ENCODE results near the gene MESD.
A peak's percentile ranks its signal among the peaks of the same experiment; 100 is the strongest.

The MESD gene

GRCh38 chr15:80915472-80915871 lies 74.1 kb downstream of the MESD start:
- no peak for TF ChIP-seq CTCF (IDR thresholded peaks at IDR 0.05; ENCODE audit: low read depth, low read length, missing control alignments)

GRCh38 chr15:80913541-80913940 lies 76.1 kb downstream of the MESD start:
- no peak overlapping the region for H3K4me3 ChIP-seq (replicated peaks; ENCODE audit: low read depth, low read length)
- no peak for TF ChIP-seq CTCF (IDR thresholded peaks at IDR 0.05; ENCODE audit: low read depth, low read length, missing control alignments)

More at GRCh38 chr15:80915472-80915871, 74.1 kb downstream of the MESD start:
- H3K4me3 ChIP-seq (replicated peaks; ENCODE audit: low read depth, low read length): no peak overlapping the region
- no peak for DNase-seq (ENCODE audit: extremely low read depth, low read depth)

GRCh38 chr15:80912673-80913072 lies 76.9 kb downstream of the MESD start:
- no peak for DNase-seq (ENCODE audit: extremely low read depth, low read depth)

More at GRCh38 chr15:80913541-80913940, 76.1 kb downstream of the MESD start:
- DNase-seq (ENCODE audit: extremely low read depth, low read depth): no peak

GRCh38 chr15:80911821-80912220 lies 77.8 kb downstream of the MESD start:
- no peak overlapping the region for H3K4me3 ChIP-seq (replicated peaks; ENCODE audit: low read depth, low read length)
- no peak for DNase-seq (ENCODE audit: extremely low read depth, low read depth)
- TF ChIP-seq CTCF (IDR thresholded peaks at IDR 0.05; ENCODE audit: low read depth, low read length, missing control alignments): no peak

More at GRCh38 chr15:80912673-80913072, 76.9 kb downstream of the MESD start:
- TF ChIP-seq CTCF (IDR thresholded peaks at IDR 0.05; ENCODE audit: low read depth, low read length, missing control alignments): no peak
- H3K4me3 ChIP-seq (replicated peaks; ENCODE audit: low read depth, low read length): no peak overlapping the region

GRCh38 chr15:80906159-80906766 lies 83.4 kb downstream of the MESD start:
- no peak for TF ChIP-seq CTCF (IDR thresholded peaks at IDR 0.05; ENCODE audit: low read depth, low read length, missing control alignments)
- DNase-seq (ENCODE audit: extremely low read depth, low read depth): peak; percentile 9

GRCh38 chr15:80904998-80905397 lies 84.6 kb downstream of the MESD start:
- no peak overlapping the region for H3K4me3 ChIP-seq (replicated peaks; ENCODE audit: low read depth, low read length)
- TF ChIP-seq CTCF (IDR thresholded peaks at IDR 0.05; ENCODE audit: low read depth, low read length, missing control alignments): no peak
- no peak for DNase-seq (ENCODE audit: extremely low read depth, low read depth)

More at GRCh38 chr15:80906159-80906766, 83.4 kb downstream of the MESD start:
- H3K4me3 ChIP-seq (replicated peaks; ENCODE audit: low read depth, low read length): no peak overlapping the region

Data from HFF-Myc (cell line).